Measurements from ENCODE around the gene CACNA1C. TPM values are rescaled to one million over a fixed set of nuclear protein-coding genes. Genes with fewer than 3 reads are reported as not detected.

The CACNA1C gene
- total RNA-seq, 4 donors from 2014 or later = 44.1 to 104 (median 49.4) TPM

DNA sequence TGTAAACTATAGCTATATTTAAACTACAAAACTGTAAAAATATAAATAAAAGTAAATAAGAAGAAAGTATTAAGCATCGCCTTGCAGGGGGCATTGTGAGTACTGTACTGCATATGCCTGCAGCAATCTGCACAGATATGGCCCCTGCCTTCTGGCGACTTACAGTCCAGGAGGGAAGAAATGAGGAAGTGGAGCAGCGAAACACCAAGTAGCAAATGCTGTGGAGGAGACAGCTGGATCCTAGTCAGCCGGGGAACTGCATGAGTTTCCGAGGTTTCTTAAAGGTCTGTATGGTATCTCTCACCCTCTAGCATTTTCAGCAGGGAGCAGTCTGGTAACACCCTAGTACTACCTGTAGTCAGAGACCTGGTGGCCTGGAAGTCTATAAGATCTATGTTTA, 256.9 kb downstream of the CACNA1C start:
- H3K36me3 ChIP-seq = no peaks in the 10 kb centered on the region
- intact Hi-C loops (cut with DNase I) = no loop called here
- H3K27ac ChIP-seq (replicated peaks in 1 of 4) = peak overlapping the region in 1 of 4 donors; percentile 31
- DNase-seq (ENCODE audit: extremely low spot score) = no peak
- peaks cover 23 to 61% (median 55%) of the 10 kb centered on the region in 4 donors for H3K4me1 ChIP-seq
- H3K9me3 ChIP-seq = no peaks in the 10 kb centered on the region
- no peak for TF ChIP-seq POLR2A (IDR thresholded peaks at IDR 0.05; ENCODE audit: low read depth)
- no peak for TF ChIP-seq CTCF (IDR thresholded peaks at IDR 0.05)
- no peak for TF ChIP-seq EP300 (IDR thresholded peaks at IDR 0.05)
- TF ChIP-seq POLR2AphosphoS5 (IDR thresholded peaks at IDR 0.05) = no peak
- no peak overlapping the region for H3K4me3 ChIP-seq
- WGBS = 72% methylated on average over 5 of the region's 5 CpGs
- no peaks in the 10 kb centered on the region for H3K27me3 ChIP-seq

DNA sequence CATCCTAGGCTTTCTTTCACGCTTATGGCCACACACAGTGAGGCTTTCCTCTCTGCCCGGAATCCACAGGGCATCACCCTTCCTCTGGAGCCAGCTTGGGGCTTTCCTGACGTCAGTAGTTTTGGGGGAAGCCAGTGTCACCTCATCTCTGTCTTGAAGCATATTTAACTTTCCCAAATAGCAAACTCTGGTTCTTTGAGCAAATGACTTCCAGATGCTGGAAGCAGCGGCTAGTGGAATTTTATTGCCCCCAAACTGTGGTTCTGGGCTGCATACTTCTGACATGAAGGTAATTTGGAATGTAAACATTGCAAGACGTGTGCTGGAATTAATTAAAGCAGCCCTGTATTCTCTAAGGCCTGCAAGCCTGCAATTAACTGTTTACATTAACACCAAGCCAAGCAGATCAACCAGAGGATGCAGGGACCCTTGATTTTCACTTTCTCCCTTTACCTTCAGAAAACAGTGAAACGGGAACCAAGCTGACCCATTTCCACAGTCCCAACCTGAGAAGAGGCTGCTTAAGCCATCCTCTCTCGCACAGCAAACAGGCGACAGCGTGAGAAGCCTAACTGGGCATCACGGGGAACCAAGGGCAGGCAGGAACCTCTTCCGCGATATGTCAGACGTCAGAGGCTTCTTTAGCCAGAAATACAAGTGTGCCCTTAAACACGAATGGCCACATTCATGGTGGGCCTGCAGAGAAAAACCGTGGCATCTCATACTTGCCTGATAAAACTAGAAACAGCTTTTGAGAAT, 258.4 kb downstream of the CACNA1C start:
- TF ChIP-seq POLR2A (IDR thresholded peaks at IDR 0.05; ENCODE audit: low read depth) (no peak), POLR2AphosphoS5 (IDR thresholded peaks at IDR 0.05) (no peak)
- H3K4me3 ChIP-seq = no peak overlapping the region
- no peaks in the 10 kb centered on the region for H3K36me3 ChIP-seq
- 58% methylated on average over 15 of the region's 15 CpGs for WGBS
- H3K27me3 ChIP-seq = no peaks in the 10 kb centered on the region
- peaks cover 15 to 57% (median 48%) of the 10 kb centered on the region in 4 donors for H3K4me1 ChIP-seq
- intact Hi-C loops (cut with DNase I) = no loop called here
- H3K27ac ChIP-seq (replicated peaks in 1 of 4) = peak overlapping the region; percentile 31 to 51 (median 38)
- no peak for DNase-seq (ENCODE audit: extremely low spot score)
- no peaks in the 10 kb centered on the region for H3K9me3 ChIP-seq

DNA sequence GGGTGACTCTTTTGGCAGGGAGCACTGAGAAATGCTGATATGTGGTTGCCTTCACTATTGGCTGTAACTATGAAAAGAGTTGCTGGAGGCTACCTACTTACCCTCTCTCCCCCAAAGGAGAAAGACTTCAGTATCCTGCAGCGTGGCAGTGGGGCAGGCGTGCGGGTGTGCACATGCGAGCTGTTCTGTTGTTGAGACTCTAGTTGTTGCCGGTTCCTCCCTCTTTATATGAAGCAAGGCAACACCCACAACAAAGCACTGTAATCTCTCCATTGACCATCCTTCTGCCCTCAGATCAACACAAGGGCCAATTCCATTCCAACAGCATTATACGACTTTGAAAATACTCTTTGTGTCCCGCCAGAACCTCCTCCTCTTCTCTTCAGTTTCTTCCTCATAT, 259.4 kb downstream of the CACNA1C start:
- intact Hi-C loops (cut with DNase I) = no loop called here
- 92% methylated on average over 7 of the region's 7 CpGs for WGBS
- no peak for DNase-seq (ENCODE audit: extremely low spot score)
- Histone ChIP-seq H3K27me3 (no peaks in the 10 kb centered on the region), H3K4me1 (peaks cover 14 to 48% (median 40%) of the 10 kb centered on the region in 4 donors), H3K36me3 (no peaks in the 10 kb centered on the region), H3K4me3 (no peak overlapping the region), H3K9me3 (no peaks in the 10 kb centered on the region), H3K27ac (replicated peaks in 1 of 4) (no peak overlapping the region)
- TF ChIP-seq POLR2A (IDR thresholded peaks at IDR 0.05; ENCODE audit: low read depth) = no peak
- TF ChIP-seq POLR2AphosphoS5 (IDR thresholded peaks at IDR 0.05) = no peak
- no peak for TF ChIP-seq EP300 (IDR thresholded peaks at IDR 0.05)
- no peak for TF ChIP-seq CTCF (IDR thresholded peaks at IDR 0.05)

DNA sequence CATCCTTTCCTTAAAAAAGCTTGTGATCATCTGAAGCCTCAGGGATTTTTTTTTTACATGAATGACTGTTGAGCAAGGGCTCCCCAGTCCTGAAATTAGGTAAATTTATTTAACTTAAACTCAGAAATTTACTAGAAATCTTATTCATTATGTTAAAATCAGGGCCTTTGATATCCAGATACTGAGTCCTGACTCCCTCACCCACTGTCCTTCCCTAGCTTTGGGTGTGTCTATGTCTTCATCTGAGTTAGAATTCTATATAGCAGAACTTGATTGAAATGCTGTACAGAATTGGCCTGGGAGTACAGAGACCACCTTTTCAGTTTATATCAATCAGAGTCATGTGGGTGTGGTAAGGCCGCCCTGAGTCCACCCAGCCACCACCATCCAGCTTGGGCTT, 260.0 kb downstream of the CACNA1C start:
- WGBS = 100% methylated on average over 1 of the region's 1 CpG
- H3K36me3 ChIP-seq = no peaks in the 10 kb centered on the region
- H3K27ac ChIP-seq (replicated peaks in 1 of 4) = no peak overlapping the region
- no peak for DNase-seq (ENCODE audit: extremely low spot score)
- no peak for TF ChIP-seq POLR2A (IDR thresholded peaks at IDR 0.05; ENCODE audit: low read depth)
- TF ChIP-seq EP300 (IDR thresholded peaks at IDR 0.05) = no peak
- TF ChIP-seq CTCF (IDR thresholded peaks at IDR 0.05) = no peak
- TF ChIP-seq POLR2AphosphoS5 (IDR thresholded peaks at IDR 0.05) = no peak
- no peak overlapping the region for H3K4me3 ChIP-seq
- H3K9me3 ChIP-seq = no peaks in the 10 kb centered on the region
- peaks cover 16 to 49% (median 37%) of the 10 kb centered on the region in 4 donors for H3K4me1 ChIP-seq
- intact Hi-C loops (cut with DNase I) = no loop called here
- H3K27me3 ChIP-seq = no peaks in the 10 kb centered on the region

DNA sequence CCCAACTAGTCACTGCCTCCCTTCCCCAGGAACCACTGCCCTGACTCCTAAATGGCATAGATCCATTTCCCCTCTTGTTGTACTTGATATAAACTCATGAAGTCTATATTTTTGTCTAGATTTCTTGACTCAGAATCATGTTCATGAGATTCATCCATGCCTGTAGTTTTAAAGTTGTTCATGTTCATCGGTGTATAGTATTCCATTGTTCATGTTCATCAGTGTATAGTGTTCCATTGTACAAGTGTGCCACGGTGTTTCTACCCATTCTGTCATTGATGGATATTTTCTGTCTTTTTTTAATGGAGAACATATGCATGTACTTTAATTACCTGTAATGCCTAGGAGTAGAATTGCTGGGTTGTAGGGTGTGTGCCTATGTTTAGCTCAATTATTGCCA, 261.7 kb downstream of the CACNA1C start:
- no peak for TF ChIP-seq POLR2AphosphoS5 (IDR thresholded peaks at IDR 0.05)
- H3K27ac ChIP-seq (replicated peaks in 1 of 4) = no peak overlapping the region
- no peaks in the 10 kb centered on the region for H3K36me3 ChIP-seq
- no peak overlapping the region for H3K4me3 ChIP-seq
- H3K27me3 ChIP-seq = no peaks in the 10 kb centered on the region
- intact Hi-C loops (cut with DNase I) = no loop called here
- H3K4me1 ChIP-seq = peaks cover 32 to 66% (median 53%) of the 10 kb centered on the region in 4 donors
- WGBS = 67% methylated on average over 2 of the region's 2 CpGs
- H3K9me3 ChIP-seq = no peaks in the 10 kb centered on the region
- DNase-seq (ENCODE audit: extremely low spot score) = no peak
